ENCODE data around the gene AGBL4.

DNA sequence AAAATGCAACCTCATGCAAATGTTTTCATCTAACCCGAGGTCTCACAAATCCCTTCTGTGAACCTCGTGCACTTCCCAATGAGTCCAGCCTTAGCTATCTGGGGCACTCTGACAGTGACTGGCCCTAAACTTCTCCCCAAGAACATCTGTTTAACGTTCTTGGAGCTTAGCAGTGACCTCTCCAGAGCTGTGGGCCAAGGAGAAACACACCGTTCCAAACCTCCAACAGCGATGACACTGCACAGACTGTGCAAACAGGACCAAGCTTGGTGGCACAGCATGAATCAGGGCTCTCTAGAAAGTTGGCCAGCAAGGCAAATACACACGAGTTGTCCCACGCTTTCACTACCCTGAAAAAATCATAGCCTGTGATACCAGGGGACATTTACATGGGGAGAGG is 1262.9 kb downstream of the AGBL4 start:
- TF ChIP-seq, protein P1, sequence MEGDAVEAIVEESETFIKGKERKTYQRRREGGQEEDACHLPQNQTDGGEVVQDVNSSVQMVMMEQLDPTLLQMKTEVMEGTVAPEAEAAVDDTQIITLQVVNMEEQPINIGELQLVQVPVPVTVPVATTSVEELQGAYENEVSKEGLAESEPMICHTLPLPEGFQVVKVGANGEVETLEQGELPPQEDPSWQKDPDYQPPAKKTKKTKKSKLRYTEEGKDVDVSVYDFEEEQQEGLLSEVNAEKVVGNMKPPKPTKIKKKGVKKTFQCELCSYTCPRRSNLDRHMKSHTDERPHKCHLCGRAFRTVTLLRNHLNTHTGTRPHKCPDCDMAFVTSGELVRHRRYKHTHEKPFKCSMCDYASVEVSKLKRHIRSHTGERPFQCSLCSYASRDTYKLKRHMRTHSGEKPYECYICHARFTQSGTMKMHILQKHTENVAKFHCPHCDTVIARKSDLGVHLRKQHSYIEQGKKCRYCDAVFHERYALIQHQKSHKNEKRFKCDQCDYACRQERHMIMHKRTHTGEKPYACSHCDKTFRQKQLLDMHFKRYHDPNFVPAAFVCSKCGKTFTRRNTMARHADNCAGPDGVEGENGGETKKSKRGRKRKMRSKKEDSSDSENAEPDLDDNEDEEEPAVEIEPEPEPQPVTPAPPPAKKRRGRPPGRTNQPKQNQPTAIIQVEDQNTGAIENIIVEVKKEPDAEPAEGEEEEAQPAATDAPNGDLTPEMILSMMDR (IDR thresholded peaks at IDR 0.05 in 2 of 3, conservative IDR thresholded peaks at IDR 0.05 in 1 of 3; ENCODE audit: borderline replicate concordance in 1 of 3, insufficient read depth in 1 of 3, low read depth in 2 of 3, low read length in 2 of 3), result no peak
- TF ChIP-seq, protein P2, sequence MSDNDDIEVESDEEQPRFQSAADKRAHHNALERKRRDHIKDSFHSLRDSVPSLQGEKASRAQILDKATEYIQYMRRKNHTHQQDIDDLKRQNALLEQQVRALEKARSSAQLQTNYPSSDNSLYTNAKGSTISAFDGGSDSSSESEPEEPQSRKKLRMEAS (IDR thresholded peaks at IDR 0.05), result no peak

Measured in HCT116 (cell line).